GM12878 (cell line): ENCODE measurements around the gene S100A16. TPM values are rescaled to one million over a fixed set of nuclear protein-coding genes. Genes with fewer than 3 reads are reported as not detected.

Experiments
- ATAC-seq: fragments of 200-7000 bp; cut with Tn5 transposase; 3 replicates; pipeline ENCODE4 v1.9.1; 2020; ENCODE audit warnings: mild to moderate bottlenecking, moderate library complexity
- BruUV-seq: library from RNA; stranded (reverse); fragments of 400-500 nt; replicated peaks from 2 replicates; lab custom pipeline; 2021; lab: Mats Ljungman, UMichigan
- CTCF ChIA-PET: fragments of 300-600 bp; sonication (Branson Sonifier 250); formaldehyde crosslinking; extraction: SDS; loops from one replicate; lab custom pipeline; 2021; ENCODE audit warnings: inconsistent platforms; lab: Yijun Ruan, JAX
- POLR2A ChIA-PET: fragments of 350-600 bp; formaldehyde crosslinking; extraction: SDS; loops from one replicate; lab custom pipeline; 2021; ENCODE audit warnings: inconsistent platforms; lab: Charles Lee
- RAD21 ChIA-PET: fragments of 300-600 bp; sonication (Branson Sonifier 250); formaldehyde crosslinking; loops from one replicate; lab custom pipeline; 2023; ENCODE audit warnings: antibody characterized with exemption; ENCODE audit not compliant: unreplicated experiment; lab: Charles Lee
- SMC1A ChIA-PET: fragments of 300-600 bp; sonication (Branson Sonifier 250); formaldehyde crosslinking; loops from one replicate; lab custom pipeline; 2023; ENCODE audit not compliant: unreplicated experiment, uncharacterized antibody; lab: Charles Lee
- DNase-seq: peaks from one replicate; pipeline ENCODE4 v3.0.0-alpha.2; 2011; ENCODE audit warnings: low read depth, low spot score
- FAIRE-seq: peaks from 3 replicates; lab custom pipeline; 2011; peaks lifted over from hg19 to GRCh38; lab: Jason Lieb, UNC
- H2AFZ ChIP-seq: 2 replicates; pipeline ENCODE4 v1.6.0; 2011; ENCODE audit warnings: low read depth, low read length, control low read depth; ENCODE audit not compliant: control insufficient read depth
- H3K27ac ChIP-seq: 2 replicates; pipeline ENCODE4 v1.5.1; 2011; ENCODE audit warnings: control low read depth; ENCODE audit not compliant: control insufficient read depth, insufficient read depth
- H3K27me3 ChIP-seq, 2 experiments: replicated peaks in 1 of 2; 2 replicates each; pipeline versions ENCODE4 v1.6.0 to v1.6.1; 2011; ENCODE audit warnings: low read length in 1 of 2; ENCODE audit not compliant: control insufficient read depth in 2 of 2, insufficient read depth in 2 of 2
- H3K36me3 ChIP-seq, 2 experiments: 2 replicates each; pipeline ENCODE4 v1.5.1; 2011; ENCODE audit warnings: low read length in 1 of 2; ENCODE audit not compliant: control insufficient read depth in 2 of 2, insufficient read depth in 2 of 2
- H3K4me1 ChIP-seq: 2 replicates; pipeline ENCODE4 v1.6.1; 2011; ENCODE audit warnings: mild to moderate bottlenecking, low read length, moderate library complexity, mixed read lengths; ENCODE audit not compliant: control insufficient read depth, insufficient read depth
- H3K4me2 ChIP-seq: 2 replicates; pipeline ENCODE4 v1.6.0; 2011; ENCODE audit warnings: control low read depth; ENCODE audit not compliant: control insufficient read depth, insufficient read depth
- H3K4me3 ChIP-seq: fragments of 200-600 bp; sonication (generic); 2 replicates; pipeline ENCODE4 v1.5.1; 2016
- H3K79me2 ChIP-seq: 2 replicates; pipeline ENCODE4 v1.6.0; 2011; ENCODE audit warnings: low read length; ENCODE audit not compliant: control insufficient read depth, insufficient read depth
- H3K9ac ChIP-seq: 2 replicates; pipeline ENCODE4 v1.8.0; 2011; ENCODE audit warnings: low read length, control low read depth, mixed read lengths; ENCODE audit not compliant: control insufficient read depth, insufficient read depth
- H3K9me3 ChIP-seq: replicated peaks from 3 replicates; pipeline ENCODE4 v1.5.1; 2011; ENCODE audit warnings: mild to moderate bottlenecking, low read length; ENCODE audit not compliant: control insufficient read depth, insufficient read depth
- H4K20me1 ChIP-seq: 2 replicates; pipeline ENCODE4 v1.6.0; 2011; ENCODE audit not compliant: control insufficient read depth, insufficient read depth
- BHLHE40 ChIP-seq, 2 experiments: fragments of 450-650 bp in 1 of 2; IDR thresholded peaks; 2 replicates each; pipeline ENCODE4 v1.6.1; 2011 to 2017; ENCODE audit warnings: low read depth in 2 of 2, borderline replicate concordance in 1 of 2, improper control_type of control experiment in 1 of 2, low read length in 1 of 2, mild to moderate bottlenecking in 1 of 2
- CREB1 ChIP-seq: IDR thresholded peaks from 2 replicates; pipeline ENCODE4 v1.6.1; 2012; ENCODE audit warnings: low read depth, mild to moderate bottlenecking, inconsistent platforms
- CREM ChIP-seq: IDR thresholded peaks from 2 replicates; pipeline ENCODE4 v1.6.1; 2014; ENCODE audit warnings: antibody characterized with exemption, low read depth
- EED ChIP-seq: sonication (generic); IDR thresholded peaks from 2 replicates; pipeline ENCODE4 v1.6.1; 2016; ENCODE audit warnings: antibody characterized with exemption, low read depth
- FOS ChIP-seq: IDR thresholded peaks from 3 replicates; pipeline ENCODE4 v1.6.1; 2011; ENCODE audit warnings: borderline replicate concordance; ENCODE audit not compliant: insufficient read length; ENCODE audit errors: extremely low read depth
- IRF4 ChIP-seq: IDR thresholded peaks from 2 replicates; pipeline ENCODE4 v1.6.1; 2011; ENCODE audit warnings: low read depth, low read length
- MEF2B ChIP-seq: fragments of 450-650 bp; IDR thresholded peaks from 2 replicates; pipeline ENCODE4 v1.6.1; 2018; ENCODE audit warnings: mild to moderate bottlenecking, moderate library complexity; ENCODE audit not compliant: partially characterized antibody, poor library complexity, severe bottlenecking
- NKRF ChIP-seq: fragments of 450-650 bp; conservative IDR thresholded peaks from 2 replicates; pipeline ENCODE4 v1.6.1; 2017; ENCODE audit warnings: mild to moderate bottlenecking, moderate library complexity
- PML ChIP-seq: IDR thresholded peaks from 2 replicates; pipeline ENCODE4 v1.6.1; 2012; ENCODE audit warnings: low read length, inconsistent platforms
- RAD21 ChIP-seq: IDR thresholded peaks from 2 replicates; pipeline ENCODE4 v1.6.1; 2011; ENCODE audit warnings: mild to moderate bottlenecking, low read depth, low read length, moderate library complexity; ENCODE audit not compliant: insufficient read depth
- RB1 ChIP-seq: fragments of 450-650 bp; formaldehyde crosslinking; IDR thresholded peaks from 2 replicates; pipeline ENCODE4 v1.6.1; 2017; ENCODE audit warnings: mild to moderate bottlenecking, borderline replicate concordance
- RELB ChIP-seq: fragments of 450-650 bp; IDR thresholded peaks from 2 replicates; pipeline ENCODE4 v1.6.1; 2017; ENCODE audit warnings: low read depth, mild to moderate bottlenecking, moderate library complexity
- RUNX3 ChIP-seq: IDR thresholded peaks from 2 replicates; pipeline ENCODE4 v1.6.1; 2012; ENCODE audit warnings: low read length, inconsistent platforms
- SMC3 ChIP-seq: IDR thresholded peaks from 2 replicates; pipeline ENCODE4 v1.6.1; 2011; ENCODE audit warnings: low read length, improper control_type of control experiment, borderline replicate concordance
- SREBF1 ChIP-seq: IDR thresholded peaks from 2 replicates; pipeline ENCODE4 v1.6.1; 2012; ENCODE audit warnings: mild to moderate bottlenecking, low read length
- TCF3 ChIP-seq: IDR thresholded peaks from 2 replicates; pipeline ENCODE4 v1.6.1; 2012; ENCODE audit warnings: low read depth, mild to moderate bottlenecking, low read length, borderline replicate concordance; ENCODE audit not compliant: insufficient read depth
- WRNIP1 ChIP-seq: IDR thresholded peaks from 2 replicates; pipeline ENCODE4 v1.6.1; 2011; ENCODE audit warnings: low read depth, low read length, improper control_type of control experiment, borderline replicate concordance
- YY1 ChIP-seq: IDR thresholded peaks from 2 replicates; pipeline ENCODE4 v1.6.1; 2011; ENCODE audit warnings: low read depth, mild to moderate bottlenecking, low read length
- ZNF384 ChIP-seq: IDR thresholded peaks from 2 replicates; pipeline ENCODE4 v1.6.1; 2012; ENCODE audit warnings: low read depth, mild to moderate bottlenecking, low read length, improper control_type of control experiment, borderline replicate concordance
- WGBS: methylation state at CpG from one replicate; pipeline ENCODE4 v1.1.6; 2016; ENCODE audit warnings: low lambda C conversion rate; ENCODE audit not compliant: insufficient replicate concordance, insufficient coverage; ENCODE audit errors: missing lambda C conversion rate; 5-methylcytosine and 5-hydroxymethylcytosine counted together
- in situ Hi-C: fragments of 300-500 bp; cut with MboI; formaldehyde crosslinking; loops from 9 replicates; pipeline ENCODE4 v1.14.3; 2018; ENCODE audit warnings: mixed read lengths
- intact Hi-C: fragments of 100-400 bp; cut with micrococcal nuclease; formaldehyde crosslinking; loops from one replicate; pipeline ENCODE4 v1.14.2; 2022; ENCODE audit not compliant: unreplicated experiment
- polyA plus RNA-seq, 11 experiments: library from polyadenylated mRNA; depleted of rRNA in 4 of 11; unstranded in 6 of 11; stranded (reverse) in 5 of 11; fragments of >200 nt; fragmentation: Nextera tagmentation in 4 of 11; fragmentation: Illumina TruSeq in 1 of 11; extraction: Ambion mirVana in 4 of 11; extraction: Trizol in 1 of 11; gene quantifications; 1 replicate in 1 of 11; 2 replicates in 10 of 11; pipeline versions ENCODE4 v1.2.1 to v1.2.3, GENCODE V29; 2011 to 2016; ENCODE audit warnings: inconsistent platforms in 2 of 11, missing spikeins in 2 of 11, low read depth in 1 of 11
- total RNA-seq, 4 experiments: library from RNA; depleted of rRNA in 3 of 4; stranded (reverse); fragments of >200 nt in 3 of 4; fragmentation: Illumina TruSeq in 1 of 4; extraction: Trizol in 1 of 4; gene quantifications; 2 replicates each; pipeline versions ENCODE4 v1.2.1 to v1.2.3, GENCODE V29; 2013 to 2021

The S100A16 gene
- total and polyA plus RNA-seq, 10 of the 15 experiments (the other 5 are each of a cell fraction or from before 2014, with no cell fraction given) = 0.14 to 0.51 (median 0.25) TPM; not detected in 6

- DNase-seq (peak; percentile 9), ATAC-seq (peak; percentile 50), FAIRE-seq (peak; percentile 80)
- H4K20me1 ChIP-seq = no peaks in the 10 kb centered on the region
- H3K9me3 ChIP-seq = no peaks in the 10 kb centered on the region
- BruUV-seq = no TSS peak
- H3K36me3 ChIP-seq = no peaks in the 10 kb centered on the region
- intact Hi-C loops = loop anchor here (1.0 to 5.0 kb wide), 4 partner anchors 36 to 216 kb away; no protein-coding TSS in a partner anchor
- no peak overlapping the region for H3K9ac ChIP-seq
- WGBS = 20% methylated on average over 25 of the region's 25 CpGs
- H3K79me2 ChIP-seq = no peaks in the 10 kb centered on the region
- H2AFZ ChIP-seq = peak overlapping the region; percentile 92
- CTCF ChIA-PET = interaction anchor here (0.6 to 7.5 kb wide), 34 partner anchors 10 to 589 kb away, joined by 3 to 216 read pairs (median 4); partner anchors contain the start of genes PGLYRP4, RAB13, S100A1 and S100A14
- 0 out of 2 replicates have a peak overlapping the region, but pooled peaks have one; percentile 56 for H3K4me2 ChIP-seq
- no peaks in the 10 kb centered on the region for H3K27me3 ChIP-seq
- in situ Hi-C loops = no loop called here
- POLR2A ChIA-PET = interaction anchor here (0.9 to 1.8 kb wide), 3 partner anchors 29 to 36 kb away, joined by 3 to 8 read pairs (median 5); partner anchors contain the start of gene S100A6
- H3K4me1 ChIP-seq = peaks cover 23% of the 10 kb centered on the region
- RAD21 ChIA-PET = interaction anchor here (0.6 to 4.3 kb wide), 10 partner anchors 24 to 716 kb away, joined by 3 to 74 read pairs (median 4); partner anchors contain the start of genes CRTC2, S100A1, S100A13 and S100A6
- SMC1A ChIA-PET = interaction anchor here (0.6 to 4.0 kb wide), 16 partner anchors 9 to 434 kb away, joined by 3 to 72 read pairs (median 4); partner anchors contain the start of genes S100A3, S100A4 and S100A6
- H3K27ac ChIP-seq = no peak overlapping the region
- H3K4me3 ChIP-seq = peak overlapping the region; percentile 37; the same call in 1 of the 2 replicates
- TF ChIP-seq RELB (peak; percentile 51; the same call in 1 of the 2 replicates), IRF4 (peak; percentile 34; the same call in 1 of the 2 replicates), RB1 (peak; percentile 51; the same call in 1 of the 2 replicates), RAD21 (peak; percentile 90), FOS (no peak), SMC3 (peak; percentile 99), ZNF384 (no peak), PML (no peak), TCF3 (peak; percentile 50; the same call in 1 of the 2 replicates), SREBF1 (no peak), EED (peak; percentile 42; the same call in 1 of the 2 replicates), WRNIP1 (0 out of 2 replicates have a peak, but pooled peaks have one; percentile 76), BHLHE40 (IDR thresholded peaks at IDR 0.05; ENCODE audit: borderline replicate concordance in 1 of 2, low read depth in 2 of 2, low read length in 1 of 2) (0 out of 4 replicates have a peak, but pooled peaks of 1 of the 2 experiments have one; percentile 17), RUNX3 (0 out of 2 replicates have a peak, but pooled peaks have one; percentile 15), YY1 (peak; percentile 79), MEF2B (peak; percentile 48), CREM (peak; percentile 51; the same call in 1 of the 2 replicates), CREB1 (0 out of 2 replicates have a peak, but pooled peaks have one; percentile 48), NKRF (0 out of 2 replicates have a peak, but pooled peaks have one; percentile 19)
Measured at GRCh38 chr1:153568367-153569099, 44.4 kb downstream of the S100A16 start.
